Dedifferentiated amniotic fluid mesenchymal stem cell (primary cell): ENCODE results near the gene CKAP5.

Source experiments
- DNase-seq: peaks from one replicate; pipeline ENCODE4 v3.0.0-alpha.2; 2016; ENCODE audit errors: extremely low spot score

Gene CKAP5

GRCh38 chr11:46766656-46767055 lies 79.4 kb downstream of the CKAP5 start:
- no peak for DNase-seq

DNA sequence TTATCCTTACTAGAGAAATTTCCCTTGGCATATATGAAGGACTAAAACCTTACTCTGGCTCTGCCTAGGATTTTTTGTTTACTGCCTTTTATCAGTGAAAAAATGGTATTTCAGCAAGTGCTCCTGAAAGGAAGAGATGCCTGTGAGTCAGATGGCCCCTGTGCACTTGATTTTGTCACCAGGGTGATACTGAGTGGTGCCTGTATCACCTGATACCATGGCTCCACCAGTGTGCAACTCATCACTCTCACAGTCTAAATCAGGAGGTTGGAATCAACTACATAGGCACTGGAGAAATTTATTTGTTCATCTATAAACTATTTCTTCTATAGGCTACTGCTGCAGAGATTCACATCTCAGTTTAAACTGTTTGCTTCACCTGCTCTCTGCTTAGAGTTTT lies 83.8 kb downstream of the CKAP5 start:
- no peak for DNase-seq

DNA sequence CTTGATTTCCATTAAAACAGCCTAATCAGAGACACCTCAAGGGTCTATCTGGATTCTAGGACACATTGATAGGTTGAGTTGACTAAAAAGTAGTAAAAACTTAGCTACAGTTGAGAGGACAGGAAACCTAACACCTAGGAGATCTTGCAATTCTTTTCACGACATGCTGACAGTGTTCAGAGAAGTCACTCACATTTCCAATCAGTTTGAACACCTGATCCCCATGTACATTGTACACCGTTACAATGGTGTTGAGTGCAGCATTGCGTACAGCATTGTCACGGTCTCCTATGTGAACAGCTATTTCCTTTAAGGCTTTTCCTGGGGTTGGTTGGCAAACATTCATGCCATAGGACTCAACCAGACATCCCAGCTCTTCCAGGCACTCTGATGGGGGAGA lies 84.3 kb downstream of the CKAP5 start:
- no peak for DNase-seq

- no peak for DNase-seq
Observed at GRCh38 chr11:46760429-46761128, 85.5 kb downstream of the CKAP5 start.

- DNase-seq = no peak
Observed at GRCh38 chr11:46759196-46759595, 86.9 kb downstream of the CKAP5 start.

- no peak for DNase-seq
Observed at GRCh38 chr11:46755962-46756361, 90.1 kb downstream of the CKAP5 start.

DNA sequence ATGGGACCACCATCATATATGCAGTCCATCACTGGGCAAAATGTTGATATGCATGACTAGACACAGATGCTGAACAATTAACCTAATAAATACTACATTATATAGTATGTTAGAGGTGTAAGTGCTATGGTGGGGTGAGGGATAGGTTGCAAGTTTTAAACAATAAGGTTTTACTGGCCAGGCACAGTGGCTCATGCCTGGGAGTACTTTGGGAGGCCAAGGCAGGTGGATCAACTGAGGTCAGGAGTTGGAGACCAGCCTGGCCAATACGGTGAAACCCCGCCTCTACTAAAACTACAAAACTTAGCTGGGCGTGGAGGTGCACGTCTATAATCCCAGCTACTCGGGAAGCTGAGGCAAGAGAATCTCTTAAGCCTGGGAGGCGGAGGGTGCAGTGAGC lies 98.9 kb downstream of the CKAP5 start:
- no peak for DNase-seq

DNA sequence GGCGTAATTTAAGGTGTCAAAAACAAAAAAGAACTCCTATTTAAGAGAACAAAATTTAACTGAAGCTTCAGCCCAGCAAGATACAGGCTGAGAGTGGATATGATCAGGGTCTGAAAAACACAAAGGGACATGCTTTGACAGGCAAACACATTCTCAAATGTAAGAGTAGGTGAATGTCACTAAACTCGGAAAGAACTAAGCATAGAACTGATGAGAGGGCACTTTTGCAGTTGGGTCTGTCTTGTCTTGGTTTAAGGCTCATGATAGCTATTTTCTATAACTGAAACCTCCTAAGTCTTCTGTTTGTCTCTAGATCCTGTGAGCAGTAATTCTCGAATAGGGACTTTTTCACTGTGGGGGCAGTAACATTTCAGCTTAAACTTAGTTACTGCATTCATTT lies 100.1 kb downstream of the CKAP5 start:
- DNase-seq = no peak

DNA sequence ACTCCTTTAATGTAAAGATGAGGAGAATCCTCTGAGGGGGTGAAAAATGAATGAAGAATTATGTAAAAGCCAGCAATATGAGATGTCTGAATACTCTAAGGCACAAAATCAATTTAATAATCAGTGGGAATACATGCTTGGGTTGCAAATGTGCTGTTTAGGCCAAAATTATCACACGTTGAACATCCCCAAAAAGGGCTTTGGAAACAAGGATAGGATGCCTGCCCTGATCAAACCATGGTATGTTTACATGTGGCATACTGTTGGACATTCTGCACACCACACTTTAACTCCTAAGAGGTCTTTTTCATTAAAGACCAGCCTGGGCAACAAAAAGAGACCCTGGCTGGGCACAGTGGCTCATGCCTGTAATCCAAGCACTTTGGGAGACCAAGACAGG lies 100.8 kb downstream of the CKAP5 start:
- no peak for DNase-seq

GRCh38 chr11:46743693-46744339 lies 102.3 kb downstream of the CKAP5 start:
- no peak for DNase-seq

DNA sequence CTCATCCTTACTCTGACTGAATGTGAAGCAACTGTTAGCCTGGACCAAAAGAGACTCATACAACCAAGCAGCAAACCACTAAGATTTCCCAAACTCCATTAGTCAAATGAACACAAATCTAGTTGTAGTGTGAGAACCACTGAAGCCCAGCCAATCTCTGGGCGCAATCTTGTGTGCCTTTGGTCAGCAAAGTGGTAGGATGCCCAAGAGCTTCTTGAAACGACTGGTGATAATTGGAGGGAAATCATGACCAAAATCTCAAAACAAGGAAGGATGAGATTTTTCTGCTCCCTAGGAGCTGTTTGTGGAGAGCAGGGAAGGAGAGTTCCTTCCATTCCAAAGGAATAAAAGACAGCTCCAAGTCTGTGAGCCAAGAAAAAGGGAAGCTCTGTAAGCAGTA lies 103.0 kb downstream of the CKAP5 start:
- no peak for DNase-seq

DNA sequence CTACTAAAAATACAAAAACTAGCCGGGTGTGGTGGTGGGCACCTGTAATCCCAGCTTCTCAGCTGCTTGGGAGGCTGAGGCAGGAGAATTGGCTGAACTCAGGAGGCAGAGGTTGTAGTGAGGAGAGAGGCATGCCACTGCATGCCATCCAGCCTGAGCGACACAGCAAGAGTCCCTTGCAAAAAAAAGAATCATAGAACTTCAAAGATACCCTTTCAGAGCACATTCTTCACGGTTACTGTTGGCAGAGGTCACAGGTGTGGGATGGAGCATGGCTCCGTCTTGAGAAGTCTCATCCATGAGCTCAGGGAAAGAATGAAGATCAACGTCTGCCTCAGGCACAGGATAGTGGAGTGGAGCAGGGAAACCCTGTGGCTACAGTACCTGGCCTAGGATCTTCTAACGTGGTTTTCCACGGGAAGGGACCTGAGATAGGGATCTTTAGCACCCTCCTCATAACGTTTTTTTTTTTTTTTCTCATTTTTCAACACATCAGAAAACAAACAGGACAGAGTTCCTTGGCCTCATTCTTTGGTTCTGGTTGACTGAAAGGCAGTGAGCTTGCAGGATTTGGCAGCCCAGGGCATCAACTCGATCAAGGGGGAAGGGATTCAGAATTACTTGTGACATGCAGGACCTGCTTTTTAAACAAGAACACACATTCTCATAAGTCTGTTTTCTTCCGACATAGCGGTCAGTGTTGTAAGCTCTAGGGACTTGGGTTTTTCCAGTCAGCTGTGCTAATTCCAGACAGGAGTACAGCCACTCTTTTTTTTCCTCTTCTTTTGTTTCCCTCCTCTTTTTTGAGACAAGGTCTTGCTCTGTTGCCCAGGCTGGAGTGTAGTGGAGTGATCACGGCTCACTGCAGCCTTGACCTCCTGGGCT lies 104.2 kb downstream of the CKAP5 start:
- no peak for DNase-seq

GRCh38 chr11:46738887-46739286 lies 107.2 kb downstream of the CKAP5 start:
- DNase-seq = no peak

- DNase-seq = no peak
Observed at GRCh38 chr11:46737699-46738098, 108.4 kb downstream of the CKAP5 start.

DNA sequence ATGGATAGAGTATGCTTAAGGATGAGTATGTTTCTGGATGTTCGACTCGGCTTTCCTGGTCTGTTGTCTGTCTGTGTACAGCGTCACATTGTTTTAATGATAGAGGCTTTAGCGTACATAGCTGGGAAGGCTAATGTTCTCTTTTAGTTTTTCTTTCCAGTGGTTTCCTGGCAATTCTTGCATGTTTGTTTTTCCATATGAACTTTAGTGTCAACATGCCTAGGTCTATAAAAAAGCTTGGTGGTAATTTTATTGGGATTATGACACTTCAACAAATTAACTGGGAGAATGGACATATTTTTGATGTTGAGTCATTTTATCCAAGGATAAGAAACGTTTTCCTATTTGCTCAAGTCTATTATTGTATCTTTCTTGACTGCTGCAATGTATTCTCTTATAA lies 109.5 kb downstream of the CKAP5 start:
- no peak for DNase-seq

DNA sequence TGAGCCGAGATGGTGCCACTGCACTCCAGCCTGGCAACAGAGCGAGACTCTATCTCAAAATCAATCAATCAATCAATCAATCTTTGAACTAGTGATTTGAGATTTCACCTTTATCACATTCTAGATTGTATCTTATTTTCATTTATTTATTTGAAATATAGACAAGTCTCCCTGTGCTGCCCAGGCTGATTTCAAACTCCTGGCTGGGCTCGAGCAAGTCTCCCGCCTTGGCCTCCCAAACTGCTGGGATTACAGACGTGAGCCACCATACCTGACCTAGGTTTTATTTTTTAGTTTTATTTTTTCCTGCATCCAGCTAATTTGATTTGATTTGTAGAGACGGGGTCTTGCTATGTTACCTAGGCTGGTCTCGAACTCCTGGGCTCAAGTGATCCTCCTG lies 109.9 kb downstream of the CKAP5 start:
- no peak for DNase-seq

DNA sequence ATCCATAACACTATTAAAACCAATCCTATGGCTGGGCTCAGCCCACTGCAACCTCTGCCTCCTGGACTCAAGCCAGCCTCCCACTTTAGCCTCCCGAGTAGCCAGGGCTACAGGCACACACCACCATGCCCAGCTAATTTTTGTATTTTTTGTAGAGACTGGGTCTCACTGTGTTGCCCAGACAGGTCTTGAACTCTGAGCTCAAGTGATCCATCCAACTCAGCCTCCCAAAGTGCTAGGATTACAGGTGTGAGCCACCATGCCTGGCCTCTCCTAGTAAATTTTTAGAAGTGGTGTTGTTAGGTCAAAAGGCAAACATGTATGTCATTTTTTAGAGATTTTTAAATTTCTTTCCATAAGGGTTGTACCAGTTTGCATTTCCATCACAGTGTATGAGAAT lies 112.8 kb downstream of the CKAP5 start:
- DNase-seq = no peak

GRCh38 chr11:46731545-46731944 lies 114.5 kb downstream of the CKAP5 start:
- no peak for DNase-seq

GRCh38 chr11:46729110-46730027 lies 116.7 kb downstream of the CKAP5 start:
- no peak for DNase-seq

- no peak for DNase-seq
Observed at GRCh38 chr11:46728659-46729040, 117.4 kb downstream of the CKAP5 start.

DNA sequence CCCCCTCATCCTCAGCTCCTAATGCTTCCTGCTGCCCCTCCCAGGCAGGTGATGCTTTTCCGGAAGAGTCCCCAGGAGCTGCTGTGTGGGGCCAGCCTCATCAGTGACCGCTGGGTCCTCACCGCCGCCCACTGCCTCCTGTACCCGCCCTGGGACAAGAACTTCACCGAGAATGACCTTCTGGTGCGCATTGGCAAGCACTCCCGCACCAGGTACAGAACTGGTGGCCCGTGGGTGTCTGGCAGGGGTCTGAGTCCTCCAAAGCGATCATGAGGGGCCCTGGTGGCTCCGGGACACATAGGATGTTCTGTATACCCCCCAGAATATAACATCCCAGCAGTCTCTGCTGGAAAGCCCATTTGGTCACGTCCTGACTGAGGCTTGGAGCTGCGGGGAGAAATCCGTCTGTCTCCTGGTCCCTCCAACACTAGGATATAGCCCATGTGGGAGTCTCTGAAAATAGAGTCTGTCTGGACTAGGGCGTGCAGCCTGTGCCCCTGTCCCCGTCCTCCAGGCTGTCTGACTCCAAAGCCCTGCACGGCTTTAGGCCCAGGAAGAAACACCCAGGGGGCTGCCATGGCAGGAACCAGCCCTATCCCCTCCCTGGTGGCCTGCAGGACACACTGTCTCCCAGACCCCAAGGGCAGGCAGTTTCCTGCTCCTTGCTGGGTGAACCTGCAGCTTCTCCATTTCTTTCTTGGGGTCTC lies 118.0 kb downstream of the CKAP5 start:
- DNase-seq = no peak
